GM23338 (cell line): ENCODE data around the gene RPL7L1. TPM values are rescaled to one million over a fixed set of nuclear protein-coding genes. Genes with fewer than 3 reads are reported as not detected.

ENCODE experiments used
- ATAC-seq: fragments of 200-7000 bp; cut with Tn5 transposase; 3 replicates; pipeline ENCODE4 v1.9.1; 2020
- DNase-seq: peaks from one replicate; pipeline ENCODE4 v3.0.0-alpha.2; 2015; ENCODE audit warnings: low spot score
- H2AFZ ChIP-seq: fragments of 200-600 bp; sonication (generic); 2 replicates; pipeline ENCODE4 v1.8.0; 2016; ENCODE audit warnings: antibody characterized with exemption, mild to moderate bottlenecking, moderate library complexity
- H3F3A ChIP-seq: fragments of 200-600 bp; sonication (generic); replicated peaks from 2 replicates; pipeline ENCODE4 v1.8.0; 2017; ENCODE audit warnings: antibody characterized with exemption, mixed run types, low read depth
- H3K27ac ChIP-seq: fragments of 200-600 bp; sonication (generic); 2 replicates; pipeline ENCODE4 v1.6.1; 2016; ENCODE audit warnings: low read depth
- H3K27me3 ChIP-seq: fragments of 200-600 bp; sonication (generic); 2 replicates; pipeline ENCODE4 v1.8.0; 2016; ENCODE audit warnings: mild to moderate bottlenecking, mixed run types, moderate library complexity; ENCODE audit not compliant: insufficient read depth
- H3K36me3 ChIP-seq: fragments of 200-600 bp; sonication (generic); 2 replicates; pipeline ENCODE4 v1.8.0; 2016; ENCODE audit warnings: mild to moderate bottlenecking; ENCODE audit not compliant: insufficient read depth
- H3K4me1 ChIP-seq: fragments of 200-600 bp; sonication (generic); 2 replicates; pipeline ENCODE4 v1.8.0; 2016; ENCODE audit warnings: mild to moderate bottlenecking, moderate library complexity; ENCODE audit not compliant: insufficient read depth
- H3K4me2 ChIP-seq: fragments of 200-600 bp; sonication (generic); 2 replicates; pipeline ENCODE4 v1.7.1; 2017; ENCODE audit warnings: mixed run types
- H3K4me3 ChIP-seq: fragments of 200-600 bp; sonication (generic); 2 replicates; pipeline ENCODE4 v1.6.1; 2016; ENCODE audit warnings: mixed run types
- H3K79me2 ChIP-seq: fragments of 200-600 bp; sonication (generic); replicated peaks from 2 replicates; pipeline ENCODE4 v1.8.0; 2017; ENCODE audit warnings: mild to moderate bottlenecking; ENCODE audit not compliant: insufficient read depth
- H3K9me2 ChIP-seq: fragments of 200-600 bp; sonication (generic); 2 replicates; pipeline ENCODE4 v1.8.0; 2017; ENCODE audit not compliant: insufficient read depth
- H4K20me1 ChIP-seq: fragments of 200-600 bp; sonication (generic); replicated peaks from 2 replicates; pipeline ENCODE4 v1.8.0; 2017; ENCODE audit warnings: mild to moderate bottlenecking; ENCODE audit not compliant: insufficient read depth
- H3K27ac Mint-ChIP-seq: 2 replicates; pipeline ENCODE4 v1.8.0; 2020; ENCODE audit warnings: inconsistent platforms, mild to moderate bottlenecking, moderate library complexity, mixed read lengths
- H3K27me3 Mint-ChIP-seq: 3 replicates; pipeline ENCODE4 v1.8.0; 2022; ENCODE audit warnings: low read depth, mild to moderate bottlenecking, moderate library complexity, mixed read lengths, inconsistent platforms; ENCODE audit not compliant: insufficient read depth, poor library complexity
- H3K36me3 Mint-ChIP-seq: 3 replicates; pipeline ENCODE4 v1.8.0; 2021; ENCODE audit warnings: low read depth, mild to moderate bottlenecking, inconsistent platforms, moderate library complexity, mixed read lengths
- H3K4me1 Mint-ChIP-seq: 3 replicates; pipeline ENCODE4 v1.8.0; 2020; ENCODE audit warnings: mild to moderate bottlenecking, inconsistent platforms, mixed read lengths
- H3K4me3 Mint-ChIP-seq: 3 replicates; pipeline ENCODE4 v1.8.0; 2021; ENCODE audit warnings: moderate library complexity, mild to moderate bottlenecking, inconsistent platforms, mixed read lengths
- H3K9me3 Mint-ChIP-seq: 3 replicates; pipeline ENCODE4 v1.8.0; 2020; ENCODE audit warnings: moderate library complexity, mild to moderate bottlenecking, inconsistent platforms, mixed read lengths
- CREB1 ChIP-seq: fragments of 250-450 bp; sonication (Bioruptor Pico); IDR thresholded peaks from 2 replicates; pipeline ENCODE4 v1.5.0; 2020; ENCODE audit warnings: low read depth, mild to moderate bottlenecking, moderate library complexity
- CTCF ChIP-seq, 2 experiments: fragments of 200-600 bp in 1 of 2; sonication (generic) in 1 of 2; conservative IDR thresholded peaks; 2 replicates each; pipeline versions ENCODE4 v1.5.1 to v1.6.1; 2016 to 2017; ENCODE audit warnings: antibody characterized with exemption in 2 of 2, low read depth in 2 of 2, mild to moderate bottlenecking in 2 of 2, moderate library complexity in 1 of 2
- ETS1 ChIP-seq: IDR thresholded peaks from 2 replicates; pipeline ENCODE4 v1.6.1; 2016; ENCODE audit warnings: antibody characterized with exemption
- EZH2 ChIP-seq: fragments of 200-600 bp; sonication (generic); IDR thresholded peaks from one replicate; pipeline ENCODE4 v1.8.0; 2017; ENCODE audit warnings: antibody characterized with exemption, mild to moderate bottlenecking, low read depth; ENCODE audit not compliant: unreplicated experiment
- EZH2phosphoT487 ChIP-seq: fragments of 200-600 bp; sonication (generic); IDR thresholded peaks from one replicate; pipeline ENCODE4 v1.8.1; 2018; ENCODE audit warnings: antibody characterized with exemption; ENCODE audit not compliant: unreplicated experiment
- JUNB ChIP-seq: IDR thresholded peaks from one replicate; pipeline ENCODE4 v1.6.1; 2016; ENCODE audit warnings: antibody characterized with exemption; ENCODE audit not compliant: unreplicated experiment
- NANOG ChIP-seq: IDR thresholded peaks from 2 replicates; pipeline ENCODE4 v1.6.1; 2016; ENCODE audit warnings: antibody characterized with exemption, borderline replicate concordance
- POLR2AphosphoS5 ChIP-seq: IDR thresholded peaks from 2 replicates; pipeline ENCODE4 v1.6.1; 2016; ENCODE audit warnings: antibody characterized with exemption, low read depth
- REST ChIP-seq: IDR thresholded peaks from one replicate; pipeline ENCODE4 v1.6.1; 2018; ENCODE audit warnings: antibody characterized with exemption; ENCODE audit not compliant: unreplicated experiment
- STAT1 ChIP-seq: IDR thresholded peaks from one replicate; pipeline ENCODE4 v1.6.1; 2016; ENCODE audit warnings: antibody characterized with exemption; ENCODE audit not compliant: unreplicated experiment
- ZNF114 ChIP-seq: fragments of 250-450 bp; sonication (Bioruptor Pico); IDR thresholded peaks from 2 replicates; pipeline ENCODE4 v1.5.0; 2020; ENCODE audit warnings: mild to moderate bottlenecking, moderate library complexity
- ZNF331 ChIP-seq: fragments of 250-450 bp; sonication (Bioruptor Pico); IDR thresholded peaks from 2 replicates; pipeline ENCODE4 v1.5.0; 2020; ENCODE audit warnings: low read depth, mild to moderate bottlenecking, moderate library complexity
- ZNF462 ChIP-seq: fragments of 250-450 bp; sonication (Bioruptor Pico); IDR thresholded peaks from 2 replicates; pipeline ENCODE4 v1.5.0; 2020; ENCODE audit warnings: mild to moderate bottlenecking, moderate library complexity
- polyA plus RNA-seq: library from polyadenylated mRNA; unstranded; fragments of >200 nt; fragmentation: Nextera tagmentation; extraction: Ambion mirVana; gene quantifications from 2 replicates; pipeline ENCODE4 v1.2.1, GENCODE V29; 2016
- total RNA-seq: library from RNA; depleted of rRNA; stranded (reverse); fragments of >200 nt; shearing (Covaris generic); gene quantifications from 2 replicates; pipeline ENCODE4 v1.2.3, GENCODE V29; 2014

Gene RPL7L1
- total and polyA plus RNA-seq, 2 experiments from 2014 or later: 86.9 to 124 TPM

- Histone ChIP-seq H3K4me2 (no peak overlapping the region), H4K20me1 (no peaks in the 10 kb centered on the region; the same call in 1 of the 2 replicates), H2AFZ (no peak overlapping the region), H3K79me2 (no peaks in the 10 kb centered on the region), H3K36me3 (0 out of 2 replicates have a peak, but pooled peaks cover 3% of the 10 kb centered on the region), H3K27me3 (no peaks in the 10 kb centered on the region), H3K9me2 (no peaks in the 10 kb centered on the region), H3F3A (0 out of 2 replicates have a peak, but pooled peaks cover 3% of the 10 kb centered on the region), H3K4me1 (no peaks in the 10 kb centered on the region), H3K4me3 (no peak overlapping the region), H3K27ac (no peak overlapping the region)
- Mint-ChIP-seq H3K9me3 (no peaks in the 10 kb centered on the region), H3K27ac (no peak overlapping the region), H3K4me1 (no peaks in the 10 kb centered on the region), H3K36me3 (peaks cover 2% of the 10 kb centered on the region; the same call in 1 of the 3 replicates), H3K4me3 (no peak overlapping the region), H3K27me3 (peaks cover 2% of the 10 kb centered on the region)
- no peak for ATAC-seq
- TF ChIP-seq ETS1 (no peak), STAT1 (no peak), CTCF (conservative IDR thresholded peaks at IDR 0.05; ENCODE audit: low read depth in 2 of 2) (no peak), EZH2 (no peak), POLR2AphosphoS5 (no peak), ZNF331 (no peak), CREB1 (no peak), ZNF114 (CRISPR knock-in tag) (no peak), NANOG (no peak), REST (no peak), EZH2phosphoT487 (no peak), ZNF462 (CRISPR knock-in tag) (no peak), JUNB (no peak)
- DNase-seq: no peak
Measured at GRCh38 chr6:42870145-42870936, 9.1 kb upstream of the RPL7L1 start.
